ENCODE data around the gene MT1E. TPM values are rescaled to one million over a fixed set of nuclear protein-coding genes. Genes with fewer than 3 reads are reported as not detected.
A peak's percentile ranks its signal among the peaks of the same experiment; 100 is the strongest.

MT1E gene
- total RNA-seq, 4 donors from 2014 or later = 53.9 to 2,225 (median 195) TPM

GRCh38 chr16:56610017-56610608 is 15.5 kb upstream of the MT1E start:
- Histone ChIP-seq H3K4me1 (peaks cover 0 to 14% (median 7%) of the 10 kb centered on the region in 4 donors), H3K9me3 (no peaks in the 10 kb centered on the region)
- DNase-seq = peak; percentile 58 to 79 (median 64)

GRCh38 chr16:56610609-56611111 is 14.9 kb upstream of the MT1E start:
- Histone ChIP-seq H3K9me3 (no peaks in the 10 kb centered on the region), H3K4me3 (peak overlapping the region in 2 of 4 donors; percentile 58 to 66), H3K36me3 (no peaks in the 10 kb centered on the region), H3K27me3 (no peaks in the 10 kb centered on the region), H3K4me1 (peaks cover 0 to 14% (median 7%) of the 10 kb centered on the region in 4 donors), H3K27ac (peak overlapping the region; percentile 75 to 93 (median 84))
- TF ChIP-seq POLR2A (IDR thresholded peaks at IDR 0.05) = no peak
- no peak for DNase-seq

More at GRCh38 chr16:56610017-56610608, 15.5 kb upstream of the MT1E start:
- peak overlapping the region; percentile 75 to 93 (median 84) for H3K27ac ChIP-seq
- no peaks in the 10 kb centered on the region for H3K36me3 ChIP-seq
- TF ChIP-seq CTCF (IDR thresholded peaks at IDR 0.05) = no peak
- no peak for TF ChIP-seq POLR2A (IDR thresholded peaks at IDR 0.05)
- no peaks in the 10 kb centered on the region for H3K27me3 ChIP-seq
- peak overlapping the region; percentile 40 to 66 (median 54) for H3K4me3 ChIP-seq

GRCh38 chr16:56611281-56611833 is 14.2 kb upstream of the MT1E start:
- no peaks in the 10 kb centered on the region for H3K9me3 ChIP-seq
- DNase-seq = peak in 2 of 3 donors; percentile 49 to 56
- H3K27ac ChIP-seq = peak overlapping the region; percentile 75 to 93 (median 84)
- H3K4me3 ChIP-seq = no peak overlapping the region
- H3K27me3 ChIP-seq = no peaks in the 10 kb centered on the region
- peaks cover 0 to 14% (median 7%) of the 10 kb centered on the region in 4 donors for H3K4me1 ChIP-seq
- TF ChIP-seq CTCF (IDR thresholded peaks at IDR 0.05) (no peak), POLR2A (IDR thresholded peaks at IDR 0.05) (no peak)
- H3K36me3 ChIP-seq = no peaks in the 10 kb centered on the region

GRCh38 chr16:56613706-56614105 is 11.9 kb upstream of the MT1E start:
- no peak for TF ChIP-seq POLR2A (IDR thresholded peaks at IDR 0.05)
- no peak for TF ChIP-seq CTCF (IDR thresholded peaks at IDR 0.05)
- Histone ChIP-seq H3K4me1 (peaks cover 0 to 28% (median 6%) of the 10 kb centered on the region in 4 donors), H3K4me3 (no peak overlapping the region), H3K9me3 (no peaks in the 10 kb centered on the region), H3K27me3 (no peaks in the 10 kb centered on the region), H3K27ac (no peak overlapping the region), H3K36me3 (no peaks in the 10 kb centered on the region)
- DNase-seq = no peak

GRCh38 chr16:56614549-56614991 is 11.0 kb upstream of the MT1E start:
- no peaks in the 10 kb centered on the region for H3K36me3 ChIP-seq
- peaks cover 0 to 28% (median 4%) of the 10 kb centered on the region in 4 donors for H3K4me1 ChIP-seq
- no peak overlapping the region for H3K4me3 ChIP-seq
- no peak for TF ChIP-seq POLR2A (IDR thresholded peaks at IDR 0.05)
- no peak for TF ChIP-seq CTCF (IDR thresholded peaks at IDR 0.05)
- no peaks in the 10 kb centered on the region for H3K27me3 ChIP-seq
- no peak for DNase-seq
- H3K9me3 ChIP-seq = no peaks in the 10 kb centered on the region
- no peak overlapping the region for H3K27ac ChIP-seq

- no peaks in the 10 kb centered on the region for H3K36me3 ChIP-seq
- no peak overlapping the region for H3K4me3 ChIP-seq
- no peaks in the 10 kb centered on the region for H3K27me3 ChIP-seq
- TF ChIP-seq CTCF (IDR thresholded peaks at IDR 0.05) (no peak), POLR2A (IDR thresholded peaks at IDR 0.05) (no peak)
- no peaks in the 10 kb centered on the region for H3K9me3 ChIP-seq
- no peak for DNase-seq
- H3K27ac ChIP-seq = no peak overlapping the region
- peaks cover 0 to 23% (median 1%) of the 10 kb centered on the region in 4 donors for H3K4me1 ChIP-seq
Measured at GRCh38 chr16:56615353-56615752, 10.2 kb upstream of the MT1E start.

Data from Peyer's patch (tissue), 4 donors.